Immature natural killer cell (primary cell): ENCODE results near the gene PA2G4. TPM values are rescaled to one million over a fixed set of nuclear protein-coding genes. Genes with fewer than 3 reads are reported as not detected.

ENCODE experiments used
- polyA plus RNA-seq, 3 donors: library from polyadenylated mRNA; unstranded; fragments of 300-500 nt; fragmentation: Illumina TruSeq; gene quantifications; one replicate each; pipeline ENCODE4 v1.2.3, GENCODE V29; 2021

Gene PA2G4
- polyA plus RNA-seq, 3 donors from 2014 or later = 192 to 222 (median 214) TPM

Other genes with a start within 250 kb of the PA2G4 start
- gene PYM1, start 176.7 kb upstream of the PA2G4 start, polyA plus RNA-seq = 10 to 100 TPM; 41.2 to 66.3 (median 54.2) TPM
- gene DGKA, start 173.4 kb upstream of the PA2G4 start, polyA plus RNA-seq = 10 to 100 TPM; 14.9 to 38.1 (median 19.7) TPM
- under 1 TPM in 1 of 3 donors, not detected in 2; 0.44 TPM for gene PMEL, start 138.5 kb upstream of the PA2G4 start, polyA plus RNA-seq
- gene CDK2, start 137.7 kb upstream of the PA2G4 start, polyA plus RNA-seq = 10 to 100 TPM; 11.6 to 27.7 (median 13.4) TPM
- 10 to 100 TPM; 54.6 to 80.6 (median 76.9) TPM for gene RAB5B, start 130.5 kb upstream of the PA2G4 start, polyA plus RNA-seq
- 1 to 10 TPM; 3.5 to 5.9 (median 5.9) TPM for gene SUOX, start 107.3 kb upstream of the PA2G4 start, polyA plus RNA-seq
- 1 to 10 TPM in 1 of 3 donors, not detected in 2; 1.0 TPM for gene IKZF4, start 83.5 kb upstream of the PA2G4 start, polyA plus RNA-seq
- 100 to 1,000 TPM; 294 to 705 (median 698) TPM for gene RPS26, start 62.6 kb upstream of the PA2G4 start, polyA plus RNA-seq
- not detected for gene ERBB3, start 24.4 kb upstream of the PA2G4 start, polyA plus RNA-seq
- 1,000 to 10,000 TPM; 2,591 to 7,233 (median 3,803) TPM for gene RPL41, start 12.1 kb downstream of the PA2G4 start, polyA plus RNA-seq
- 1 to 10 TPM in 2 of 3 donors, under 1 TPM in 1; 0.86 to 4.2 (median 1.3) TPM for gene ZC3H10, start 13.7 kb downstream of the PA2G4 start, polyA plus RNA-seq
- 100 to 1,000 TPM; 217 to 502 (median 273) TPM for gene ESYT1, start 23.7 kb downstream of the PA2G4 start, polyA plus RNA-seq
- 10 to 100 TPM in 1 of 3 donors, 1 to 10 TPM in 2; 1.5 to 12.9 (median 9.3) TPM for gene MYL6B, start 48.0 kb downstream of the PA2G4 start, polyA plus RNA-seq
- gene MYL6, start 53.8 kb downstream of the PA2G4 start, polyA plus RNA-seq = 1,000 to 10,000 TPM; 2,998 to 5,712 (median 4,230) TPM
- gene SMARCC2, start 84.9 kb downstream of the PA2G4 start, polyA plus RNA-seq = 100 to 1,000 TPM in 1 of 3 donors, 10 to 100 TPM in 2; 25.7 to 118 (median 43.7) TPM
- gene RNF41, start 117.4 kb downstream of the PA2G4 start, polyA plus RNA-seq = 10 to 100 TPM; 49.0 to 55.1 (median 49.3) TPM
- gene NABP2, start 119.8 kb downstream of the PA2G4 start, polyA plus RNA-seq = 1 to 10 TPM; 3.2 to 8.8 (median 6.8) TPM
- gene SLC39A5, start 125.5 kb downstream of the PA2G4 start, polyA plus RNA-seq = not detected
- 10 to 100 TPM in 1 of 3 donors, 1 to 10 TPM in 2; 3.2 to 23.3 (median 3.7) TPM for gene ANKRD52, start 153.8 kb downstream of the PA2G4 start, polyA plus RNA-seq
- 10 to 100 TPM; 12.0 to 18.6 (median 18.3) TPM for gene COQ10A, start 162.4 kb downstream of the PA2G4 start, polyA plus RNA-seq
- 10 to 100 TPM; 41.7 to 82.2 (median 67.3) TPM for gene CS, start 195.8 kb downstream of the PA2G4 start, polyA plus RNA-seq
- gene CNPY2, start 211.4 kb downstream of the PA2G4 start, polyA plus RNA-seq = 100 to 1,000 TPM; 201 to 232 (median 228) TPM
- 1 to 10 TPM; 4.6 to 9.4 (median 8.7) TPM for gene PAN2, start 229.4 kb downstream of the PA2G4 start, polyA plus RNA-seq
- 1 to 10 TPM in 1 of 3 donors, under 1 TPM in 2; 0.21 to 1.5 (median 0.40) TPM for gene IL23A, start 234.3 kb downstream of the PA2G4 start, polyA plus RNA-seq